Smooth muscle cell of trachea (primary cell): ENCODE data around the gene NIM1K. TPM values are rescaled to one million over a fixed set of nuclear protein-coding genes. Genes with fewer than 3 reads are reported as not detected.

ENCODE experiments used
- total RNA-seq: library from RNA; depleted of rRNA; stranded (reverse); fragments of >200 nt; gene quantifications from 2 replicates; pipeline ENCODE4 v1.2.1, GENCODE V29; 2014

Gene NIM1K
- 5.4 and 9.1 TPM in 2 replicates for total RNA-seq

DNA sequence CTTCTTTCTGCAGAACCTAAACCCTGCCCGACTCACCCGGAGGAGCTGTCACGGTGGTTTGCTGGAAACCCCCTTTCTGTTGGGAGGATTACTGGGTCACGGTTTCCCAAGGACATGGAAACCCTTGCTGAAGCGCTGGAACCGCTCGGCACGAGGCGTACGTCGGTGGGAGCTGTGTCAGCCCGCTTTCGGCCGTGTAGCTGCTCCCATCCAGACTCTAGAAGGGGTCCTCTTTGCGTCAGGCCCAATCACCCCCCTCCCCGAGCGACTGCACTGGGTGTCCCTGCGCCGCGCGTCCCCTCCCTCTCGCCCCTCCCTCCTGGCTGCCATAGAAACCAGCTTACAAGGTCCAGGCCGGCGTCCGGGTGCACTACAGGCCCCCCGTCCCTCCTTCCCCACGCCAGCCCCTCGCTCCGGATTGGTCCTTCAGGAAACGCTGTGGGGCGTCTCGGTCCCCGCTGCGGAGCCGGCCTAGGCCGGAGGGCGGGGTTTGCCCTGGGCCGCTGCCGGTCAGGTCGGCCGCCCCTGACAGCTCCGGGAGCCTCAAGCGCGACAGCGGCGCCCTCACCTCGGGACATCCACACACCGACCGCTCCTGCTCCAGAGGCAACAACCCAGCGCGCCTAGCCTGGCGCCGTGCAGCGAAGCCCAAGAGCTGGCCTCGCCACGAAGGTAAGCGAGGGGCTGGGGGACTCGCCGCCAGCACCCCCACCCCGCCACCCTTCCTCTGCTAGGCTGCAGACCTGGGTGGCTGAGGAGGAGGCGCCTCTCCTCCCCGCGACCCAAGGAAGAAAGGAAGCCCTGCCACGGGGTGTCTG lies at the start of gene NIM1K:
Gene NIM1K, plus strand, starts transcription at position 486 of the 818 bp plus-strand sequence. CDS start 53,551 bp downstream, outside the sequence.

DNA sequence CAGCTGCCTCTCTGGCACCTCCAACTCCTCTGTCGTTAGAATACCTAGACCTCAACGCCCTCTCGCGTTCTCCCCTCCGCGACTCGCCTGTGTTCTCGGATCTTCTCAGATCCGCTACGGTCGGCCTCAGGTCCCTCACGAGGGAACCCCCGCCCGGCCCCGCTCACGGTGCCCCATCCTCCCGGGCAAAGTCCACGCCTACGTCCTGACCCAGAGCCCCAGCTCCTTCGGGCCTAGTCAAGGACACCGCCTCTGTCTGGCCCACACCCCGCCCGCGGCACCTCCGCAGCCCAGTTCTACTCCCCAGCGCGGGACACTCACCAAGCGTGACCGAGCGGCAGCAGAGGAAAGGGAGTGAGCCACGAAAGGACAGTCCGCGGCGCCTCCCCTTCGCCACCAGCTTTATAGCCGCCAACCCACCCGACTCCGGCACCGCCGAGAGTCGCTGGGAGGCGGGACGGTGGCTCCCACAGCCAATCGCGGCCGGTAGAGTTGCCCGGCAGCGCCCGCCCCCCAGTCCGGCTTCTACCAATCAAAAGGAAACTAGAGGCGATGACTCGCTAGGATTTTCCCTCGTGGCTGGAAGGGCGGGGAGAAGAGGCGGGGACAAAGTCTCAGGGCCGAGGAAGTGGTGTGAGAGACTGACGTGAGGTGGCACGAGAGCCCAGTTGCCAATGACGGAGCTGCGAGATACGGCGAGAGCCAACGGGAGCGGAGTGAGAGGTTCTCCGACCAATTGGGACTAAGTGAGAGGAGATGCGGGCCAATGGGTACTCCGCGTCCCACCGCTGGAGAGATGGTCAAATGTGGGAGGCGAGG lies 121.2 kb downstream of the NIM1K start, which contains the start of gene HMGCS1:
Gene HMGCS1, minus strand, starts transcription at position 378 of the 819 bp plus-strand sequence. CDS start 14,447 bp downstream, outside the sequence.

Other genes starting within 250 kb of the NIM1K start
- 1.7 and 3.9 TPM in 2 replicates for gene ANXA2R, start 151.9 kb upstream of the NIM1K start, total RNA-seq
- gene ZNF131, start 71.3 kb upstream of the NIM1K start, total RNA-seq = 28.1 and 37.8 TPM in 2 replicates
- 31.6 and 152 TPM in 2 replicates for gene HMGCS1, start 121.2 kb downstream of the NIM1K start, total RNA-seq
- gene CCL28, start 220.2 kb downstream of the NIM1K start, total RNA-seq = 1.3 and 2.9 TPM in 2 replicates